ENCODE results near the gene LY9. TPM values are rescaled to one million over a fixed set of nuclear protein-coding genes. Genes with fewer than 3 reads are reported as not detected.

LY9 gene
- total RNA-seq, 1 experiment from 2014 or later: 6.9 TPM

GRCh38 chr1:160748181-160748877, 47.6 kb upstream of the LY9 start:
- BruUV-seq (replicated peaks): no TSS peak
- CTCF ChIA-PET: interaction anchor here (0.6 to 1.1 kb wide), 4 partner anchors 9 to 47 kb away, joined by 3 to 4 read pairs (median 4); partner anchors contain the start of gene SLAMF7
- intact Hi-C loops (cut with micrococcal nuclease; ENCODE audit: unreplicated experiment): loop anchor here (1.0 to 2.0 kb wide), 3 partner anchors 32 to 82 kb away; no protein-coding TSS in a partner anchor
- H3K4me3 ChIP-seq: no peak overlapping the region
- H3K27ac ChIP-seq: no peak overlapping the region
- no peaks in the 10 kb centered on the region for H3K36me3 ChIP-seq (ENCODE audit: low read depth)
- H4K20me1 ChIP-seq (ENCODE audit: insufficient read depth): no peaks in the 10 kb centered on the region
- H3K9me3 ChIP-seq (ENCODE audit: insufficient read depth, low read depth): 0 out of 2 replicates have a peak, but pooled peaks cover 2% of the 10 kb centered on the region
- peaks cover 22% of the 10 kb centered on the region for H3K4me1 ChIP-seq (replicated peaks; ENCODE audit: insufficient read depth)
- peaks cover 26% of the 10 kb centered on the region for H3K27me3 ChIP-seq (ENCODE audit: insufficient read depth, low read depth)
- no peaks in the 10 kb centered on the region for H3K9me2 ChIP-seq (ENCODE audit: insufficient read depth)
- TF ChIP-seq CTCF (conservative IDR thresholded peaks at IDR 0.05) (peak; percentile 40; the same call in 1 of the 2 replicates), EZH2 (IDR thresholded peaks at IDR 0.05; ENCODE audit: low read depth) (no peak)
- 0 out of 2 replicates have a peak overlapping the region, but pooled peaks have one; percentile 14 for H3K4me2 ChIP-seq
- no peak overlapping the region; the same call in 1 of the 2 replicates for H2AFZ ChIP-seq
- H3F3A ChIP-seq (ENCODE audit: insufficient read depth, low read depth): peaks cover 6% of the 10 kb centered on the region; the same call in 1 of the 2 replicates
- DNase-seq: peak; percentile 19 to 43
- POLR2A ChIA-PET (ENCODE audit: unreplicated experiment): interaction anchor here (0.5 to 0.7 kb wide), 3 partner anchors 33 to 89 kb away, joined by 3 to 5 read pairs (median 3); no protein-coding TSS in a partner anchor
- no peaks in the 10 kb centered on the region for H3K79me2 ChIP-seq (ENCODE audit: low read depth)

- Histone ChIP-seq H3K79me2 (ENCODE audit: low read depth) (no peaks in the 10 kb centered on the region), H3K4me2 (0 out of 2 replicates have a peak overlapping the region, but pooled peaks have one; percentile 14), H3K36me3 (ENCODE audit: low read depth) (no peaks in the 10 kb centered on the region), H2AFZ (no peak overlapping the region; the same call in 1 of the 2 replicates), H4K20me1 (ENCODE audit: insufficient read depth) (no peaks in the 10 kb centered on the region), H3K9me3 (ENCODE audit: insufficient read depth, low read depth) (0 out of 2 replicates have a peak, but pooled peaks cover under 1% of the 10 kb centered on the region), H3K27ac (no peak overlapping the region), H3K27me3 (ENCODE audit: insufficient read depth, low read depth) (peaks cover 26% of the 10 kb centered on the region), H3K9me2 (ENCODE audit: insufficient read depth) (no peaks in the 10 kb centered on the region), H3F3A (ENCODE audit: insufficient read depth, low read depth) (peaks cover 6% of the 10 kb centered on the region; the same call in 1 of the 2 replicates), H3K4me1 (replicated peaks; ENCODE audit: insufficient read depth) (peaks cover 22% of the 10 kb centered on the region), H3K4me3 (no peak overlapping the region)
- ChIA-PET CTCF (interaction anchor here (0.8 to 1.1 kb wide), 3 partner anchors 10 to 33 kb away, joined by 3 to 4 read pairs (median 4); partner anchors contain the start of gene SLAMF7), POLR2A (ENCODE audit: unreplicated experiment) (interaction anchor here (0.7 kb wide), 2 partner anchors 32 to 88 kb away, joined by 3 read pairs; no protein-coding TSS in a partner anchor)
- intact Hi-C loops (cut with micrococcal nuclease; ENCODE audit: unreplicated experiment): loop anchor here (1.0 to 2.0 kb wide), 3 partner anchors 32 to 81 kb away; no protein-coding TSS in a partner anchor
- DNase-seq: peak in 1 of 2 experiments; percentile 34
- no TSS peak for BruUV-seq (replicated peaks)
- no peak for TF ChIP-seq EZH2 (IDR thresholded peaks at IDR 0.05; ENCODE audit: low read depth)
- no peak for TF ChIP-seq CTCF (conservative IDR thresholded peaks at IDR 0.05)
Measured at GRCh38 chr1:160748878-160749269, 47.1 kb upstream of the LY9 start.

GRCh38 chr1:160750608-160751007, 45.4 kb upstream of the LY9 start:
- H3K27me3 ChIP-seq (ENCODE audit: insufficient read depth, low read depth): peaks cover 26% of the 10 kb centered on the region
- H3K27ac ChIP-seq: no peak overlapping the region
- POLR2A ChIA-PET (ENCODE audit: unreplicated experiment): no interaction called here
- H3F3A ChIP-seq (ENCODE audit: insufficient read depth, low read depth): peaks cover 6% of the 10 kb centered on the region; the same call in 1 of the 2 replicates
- no peaks in the 10 kb centered on the region for H3K36me3 ChIP-seq (ENCODE audit: low read depth)
- no peaks in the 10 kb centered on the region for H3K9me2 ChIP-seq (ENCODE audit: insufficient read depth)
- H3K9me3 ChIP-seq (ENCODE audit: insufficient read depth, low read depth): no peaks in the 10 kb centered on the region
- TF ChIP-seq EZH2 (IDR thresholded peaks at IDR 0.05; ENCODE audit: low read depth) (no peak), CTCF (conservative IDR thresholded peaks at IDR 0.05) (no peak)
- no peak overlapping the region for H3K4me3 ChIP-seq
- H2AFZ ChIP-seq: no peak overlapping the region
- CTCF ChIA-PET: no interaction called here
- no TSS peak for BruUV-seq (replicated peaks)
- no peaks in the 10 kb centered on the region for H3K79me2 ChIP-seq (ENCODE audit: low read depth)
- H4K20me1 ChIP-seq (ENCODE audit: insufficient read depth): no peaks in the 10 kb centered on the region
- H3K4me1 ChIP-seq (replicated peaks; ENCODE audit: insufficient read depth): peaks cover 22% of the 10 kb centered on the region
- intact Hi-C loops (cut with micrococcal nuclease; ENCODE audit: unreplicated experiment): no loop called here
- DNase-seq: no peak
- H3K4me2 ChIP-seq: no peak overlapping the region
